ENCODE results near the gene ALDH1A1.

Gene ALDH1A1

DNA sequence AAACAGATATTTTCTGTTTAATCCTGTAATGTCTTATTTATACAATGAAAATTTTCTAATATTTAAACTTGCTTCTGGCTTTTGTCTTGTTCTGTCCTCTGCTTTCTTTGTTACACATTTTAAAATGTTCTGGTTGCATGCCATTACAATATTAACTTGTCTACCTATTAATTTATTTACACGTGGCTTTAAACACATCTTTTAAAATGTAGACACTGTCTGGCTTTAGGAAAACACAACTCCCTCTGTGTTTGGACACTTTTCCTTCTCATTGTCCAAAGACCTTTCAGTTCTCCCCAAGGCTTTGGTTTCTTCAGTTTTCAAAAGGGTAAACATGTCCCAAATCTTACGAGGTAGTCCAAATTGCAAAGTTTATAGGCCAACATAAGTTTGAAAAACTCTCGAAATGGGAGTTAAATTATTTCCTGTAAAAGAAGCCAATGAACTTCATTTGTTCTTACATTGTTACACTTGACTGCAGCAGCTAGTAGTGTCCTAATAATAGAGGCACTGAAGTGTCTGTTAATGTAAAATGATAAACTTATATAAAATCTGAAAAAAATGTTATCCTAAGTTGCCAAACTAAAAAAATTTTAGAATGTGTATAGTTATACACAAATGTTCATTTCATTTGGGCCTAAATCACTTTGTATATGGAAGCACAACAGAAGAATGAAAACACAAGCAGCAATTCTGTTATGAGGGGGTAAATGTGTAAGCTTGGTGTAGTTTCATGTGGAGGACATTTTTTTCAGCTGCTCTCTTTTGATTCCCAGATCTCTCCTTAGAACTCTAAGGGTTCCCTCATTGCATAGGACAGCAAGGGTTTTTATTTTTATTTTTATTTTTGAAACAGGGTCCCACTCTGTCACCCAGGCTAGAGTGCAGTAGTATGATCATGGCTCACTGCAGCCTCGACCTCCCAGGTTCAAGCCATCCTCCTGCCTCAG is 53.8 kb downstream of the ALDH1A1 start:
- H3K18ac ChIP-seq (ENCODE audit: low read length), result no peak overlapping the region
- H3K79me1 ChIP-seq (ENCODE audit: low read length), result no peaks in the 10 kb centered on the region
- no peaks in the 10 kb centered on the region for H3K4me1 ChIP-seq (ENCODE audit: control insufficient read depth in 1 of 2, insufficient read depth in 2 of 2, low read length in 2 of 2)
- H4K8ac ChIP-seq (ENCODE audit: low read depth, low read length), result no peak overlapping the region
- DNase-seq, result no peak
- no peak overlapping the region for H2AFZ ChIP-seq (ENCODE audit: insufficient read depth, low read length, poor library complexity)
- no peak overlapping the region for H3K27ac ChIP-seq (ENCODE audit: low read depth, low read length)
- H2AK5ac ChIP-seq (ENCODE audit: low read length), result no peak overlapping the region
- no peaks in the 10 kb centered on the region for H3K79me2 ChIP-seq (ENCODE audit: control insufficient read depth, insufficient read depth, low read length, poor library complexity)
- H3K9ac ChIP-seq (ENCODE audit: low read length), result no peak overlapping the region
- H3K27me3 ChIP-seq (ENCODE audit: insufficient read depth, low read length), result no peaks in the 10 kb centered on the region
- H2BK12ac ChIP-seq (ENCODE audit: low read length), result no peak overlapping the region
- H3K9me3 ChIP-seq (ENCODE audit: insufficient read depth, low read depth, low read length), result no peaks in the 10 kb centered on the region
- H3K14ac ChIP-seq (ENCODE audit: low read length), result no peak overlapping the region
- H3K4ac ChIP-seq (ENCODE audit: low read depth, low read length), result no peak overlapping the region
- H4K12ac ChIP-seq (ENCODE audit: low read depth, low read length), result no peak overlapping the region
- no peak overlapping the region for H3K4me2 ChIP-seq (ENCODE audit: low read length)
- H3K36me3 ChIP-seq (ENCODE audit: control insufficient read depth in 1 of 2, insufficient read depth in 2 of 2, low read length in 2 of 2), result no peaks in the 10 kb centered on the region
- no peak overlapping the region for H4K91ac ChIP-seq (ENCODE audit: low read depth, low read length)
- H3K23ac ChIP-seq (ENCODE audit: low read length), result no peak overlapping the region
- H3K4me3 ChIP-seq (ENCODE audit: low read depth, low read length), result no peak overlapping the region
- WGBS (ENCODE audit: extremely low coverage, insufficient coverage, insufficient read length), result no CpG with 5 or more reads among the region's 4 CpGs
- no peak overlapping the region for H2BK120ac ChIP-seq (ENCODE audit: insufficient read depth, low read length, poor library complexity)
- H2BK5ac ChIP-seq (ENCODE audit: low read depth, low read length, poor library complexity), result no peak overlapping the region

DNA sequence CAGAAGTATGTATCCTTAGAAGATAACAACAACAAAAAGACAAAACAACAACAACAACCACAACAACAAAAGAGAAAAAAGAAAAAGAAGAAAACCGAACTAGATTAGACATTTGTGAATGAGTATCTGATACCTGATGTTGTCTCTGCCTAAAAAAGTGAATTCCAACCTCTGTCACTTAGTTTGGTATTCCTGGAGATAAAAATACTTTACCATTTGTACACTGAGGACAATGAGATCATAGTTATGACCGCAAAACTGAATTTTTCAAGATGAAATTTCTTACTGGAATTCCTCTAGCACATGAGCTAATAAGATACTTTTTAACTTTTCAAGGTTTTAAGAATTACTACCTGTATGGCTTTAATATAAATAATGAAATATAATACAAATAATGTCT is 54.5 kb downstream of the ALDH1A1 start:
- Histone ChIP-seq H3K9me3 (ENCODE audit: insufficient read depth, low read depth, low read length) (no peaks in the 10 kb centered on the region), H2AK5ac (ENCODE audit: low read length) (no peak overlapping the region), H3K79me2 (ENCODE audit: control insufficient read depth, insufficient read depth, low read length, poor library complexity) (no peaks in the 10 kb centered on the region), H2BK12ac (ENCODE audit: low read length) (no peak overlapping the region), H2BK120ac (ENCODE audit: insufficient read depth, low read length, poor library complexity) (no peak overlapping the region), H4K91ac (ENCODE audit: low read depth, low read length) (no peak overlapping the region), H3K4me2 (ENCODE audit: low read length) (no peak overlapping the region), H3K23ac (ENCODE audit: low read length) (no peak overlapping the region), H4K8ac (ENCODE audit: low read depth, low read length) (no peak overlapping the region), H3K18ac (ENCODE audit: low read length) (no peak overlapping the region), H3K79me1 (ENCODE audit: low read length) (no peaks in the 10 kb centered on the region), H3K14ac (ENCODE audit: low read length) (no peak overlapping the region), H3K9ac (ENCODE audit: low read length) (no peak overlapping the region), H4K12ac (ENCODE audit: low read depth, low read length) (no peak overlapping the region), H3K4me3 (ENCODE audit: low read depth, low read length) (no peak overlapping the region), H3K27me3 (ENCODE audit: insufficient read depth, low read length) (no peaks in the 10 kb centered on the region), H2BK5ac (ENCODE audit: low read depth, low read length, poor library complexity) (no peak overlapping the region), H3K36me3 (ENCODE audit: control insufficient read depth in 1 of 2, insufficient read depth in 2 of 2, low read length in 2 of 2) (no peaks in the 10 kb centered on the region), H3K27ac (ENCODE audit: low read depth, low read length) (no peak overlapping the region), H3K4me1 (ENCODE audit: control insufficient read depth in 1 of 2, insufficient read depth in 2 of 2, low read length in 2 of 2) (no peaks in the 10 kb centered on the region), H2AFZ (ENCODE audit: insufficient read depth, low read length, poor library complexity) (no peak overlapping the region), H3K4ac (ENCODE audit: low read depth, low read length) (no peak overlapping the region)
- DNase-seq, result peak in 1 of 2 donors; percentile 26
- no CpG with 5 or more reads among the region's 2 CpGs for WGBS (ENCODE audit: extremely low coverage, insufficient coverage, insufficient read length)

DNA sequence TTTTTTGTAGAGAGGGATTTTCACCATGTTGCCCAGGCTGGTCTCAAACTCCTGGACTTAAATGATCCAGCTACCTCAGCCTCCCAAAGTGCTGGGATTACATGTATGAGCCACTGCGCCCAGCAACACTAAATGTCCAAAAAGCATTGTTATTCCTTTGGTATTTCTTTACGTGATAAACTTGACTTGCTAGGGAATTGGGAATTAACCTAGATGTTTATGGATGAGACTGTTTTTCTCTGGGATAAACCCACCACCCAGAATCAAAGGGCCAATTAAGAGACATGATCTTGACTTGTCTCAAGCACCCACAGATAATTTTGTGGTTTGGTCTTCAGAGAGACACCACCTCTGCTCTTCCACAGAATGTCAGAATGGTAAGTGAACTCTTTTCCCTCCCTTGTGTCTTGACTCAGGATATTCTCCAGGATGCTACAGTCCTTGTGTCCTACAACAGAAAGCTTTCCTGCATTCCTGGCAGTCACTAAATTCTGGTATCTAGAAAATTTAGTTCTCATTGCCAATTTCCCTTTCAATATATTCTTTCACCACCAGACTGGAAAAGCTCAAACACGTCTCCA is 55.7 kb downstream of the ALDH1A1 start:
- Histone ChIP-seq H3K27ac (ENCODE audit: low read depth, low read length) (no peak overlapping the region), H3K23ac (ENCODE audit: low read length) (no peak overlapping the region), H3K27me3 (ENCODE audit: insufficient read depth, low read length) (no peaks in the 10 kb centered on the region), H3K9me3 (ENCODE audit: insufficient read depth, low read depth, low read length) (no peaks in the 10 kb centered on the region), H3K79me1 (ENCODE audit: low read length) (no peaks in the 10 kb centered on the region), H3K4me3 (ENCODE audit: low read depth, low read length) (no peak overlapping the region), H4K91ac (ENCODE audit: low read depth, low read length) (no peak overlapping the region), H3K14ac (ENCODE audit: low read length) (no peak overlapping the region), H3K4ac (ENCODE audit: low read depth, low read length) (no peak overlapping the region), H2AK5ac (ENCODE audit: low read length) (no peak overlapping the region), H2AFZ (ENCODE audit: insufficient read depth, low read length, poor library complexity) (no peak overlapping the region), H3K18ac (ENCODE audit: low read length) (no peak overlapping the region), H2BK5ac (ENCODE audit: low read depth, low read length, poor library complexity) (no peak overlapping the region), H2BK12ac (ENCODE audit: low read length) (no peak overlapping the region), H3K4me2 (ENCODE audit: low read length) (no peak overlapping the region), H3K36me3 (ENCODE audit: control insufficient read depth in 1 of 2, insufficient read depth in 2 of 2, low read length in 2 of 2) (no peaks in the 10 kb centered on the region), H3K9ac (ENCODE audit: low read length) (no peak overlapping the region), H3K79me2 (ENCODE audit: control insufficient read depth, insufficient read depth, low read length, poor library complexity) (no peaks in the 10 kb centered on the region), H4K12ac (ENCODE audit: low read depth, low read length) (no peak overlapping the region), H2BK120ac (ENCODE audit: insufficient read depth, low read length, poor library complexity) (no peak overlapping the region), H3K4me1 (ENCODE audit: control insufficient read depth in 1 of 2, insufficient read depth in 2 of 2, low read length in 2 of 2) (no peaks in the 10 kb centered on the region), H4K8ac (ENCODE audit: low read depth, low read length) (no peak overlapping the region)
- no peak for DNase-seq
- no CpG with 5 or more reads among the region's 3 CpGs for WGBS (ENCODE audit: extremely low coverage, insufficient coverage, insufficient read length)

DNA sequence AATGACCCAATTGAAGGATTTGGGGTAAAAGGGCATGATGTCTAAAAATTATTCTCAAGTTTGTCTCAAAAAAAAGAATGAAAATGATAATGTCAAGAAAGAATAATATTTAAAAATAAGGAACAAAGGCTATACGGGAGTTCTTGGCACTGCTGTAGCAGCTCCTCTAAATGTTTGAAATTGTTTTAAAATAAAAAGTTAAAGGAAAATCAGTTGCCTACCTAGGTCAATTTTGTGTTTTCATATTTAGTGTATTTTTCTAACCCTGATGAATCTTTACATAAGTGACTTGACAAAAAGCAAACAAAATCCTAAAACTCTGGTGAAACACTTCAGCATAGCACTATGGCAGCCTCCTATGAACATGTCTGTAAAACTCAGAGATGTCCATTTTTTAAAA is 56.4 kb downstream of the ALDH1A1 start:
- Histone ChIP-seq H2AFZ (ENCODE audit: insufficient read depth, low read length, poor library complexity) (no peak overlapping the region), H3K79me2 (ENCODE audit: control insufficient read depth, insufficient read depth, low read length, poor library complexity) (no peaks in the 10 kb centered on the region), H4K8ac (ENCODE audit: low read depth, low read length) (no peak overlapping the region), H3K4me2 (ENCODE audit: low read length) (no peak overlapping the region), H3K79me1 (ENCODE audit: low read length) (no peaks in the 10 kb centered on the region), H4K12ac (ENCODE audit: low read depth, low read length) (no peak overlapping the region), H2AK5ac (ENCODE audit: low read length) (no peak overlapping the region), H2BK5ac (ENCODE audit: low read depth, low read length, poor library complexity) (no peak overlapping the region), H3K14ac (ENCODE audit: low read length) (no peak overlapping the region), H3K9me3 (ENCODE audit: insufficient read depth, low read depth, low read length) (no peaks in the 10 kb centered on the region), H3K4me1 (ENCODE audit: control insufficient read depth in 1 of 2, insufficient read depth in 2 of 2, low read length in 2 of 2) (no peaks in the 10 kb centered on the region), H3K23ac (ENCODE audit: low read length) (no peak overlapping the region), H2BK12ac (ENCODE audit: low read length) (no peak overlapping the region), H3K4ac (ENCODE audit: low read depth, low read length) (no peak overlapping the region), H3K27ac (ENCODE audit: low read depth, low read length) (no peak overlapping the region), H3K4me3 (ENCODE audit: low read depth, low read length) (no peak overlapping the region), H3K9ac (ENCODE audit: low read length) (no peak overlapping the region), H4K91ac (ENCODE audit: low read depth, low read length) (no peak overlapping the region), H3K27me3 (ENCODE audit: insufficient read depth, low read length) (no peaks in the 10 kb centered on the region), H3K36me3 (ENCODE audit: control insufficient read depth in 1 of 2, insufficient read depth in 2 of 2, low read length in 2 of 2) (no peaks in the 10 kb centered on the region), H2BK120ac (ENCODE audit: insufficient read depth, low read length, poor library complexity) (no peak overlapping the region), H3K18ac (ENCODE audit: low read length) (no peak overlapping the region)
- WGBS (ENCODE audit: extremely low coverage, insufficient coverage, insufficient read length), result no CpG with 5 or more reads among the region's 1 CpG
- no peak for DNase-seq
